Raji (cell line): ENCODE results near the gene TBC1D8.

ENCODE experiments used
- POLR2A ChIP-seq: IDR thresholded peaks from 2 replicates; pipeline ENCODE4 v1.6.1; 2011; ENCODE audit warnings: low read depth, low read length, control low read depth; ENCODE audit not compliant: insufficient read depth

TBC1D8 gene

DNA sequence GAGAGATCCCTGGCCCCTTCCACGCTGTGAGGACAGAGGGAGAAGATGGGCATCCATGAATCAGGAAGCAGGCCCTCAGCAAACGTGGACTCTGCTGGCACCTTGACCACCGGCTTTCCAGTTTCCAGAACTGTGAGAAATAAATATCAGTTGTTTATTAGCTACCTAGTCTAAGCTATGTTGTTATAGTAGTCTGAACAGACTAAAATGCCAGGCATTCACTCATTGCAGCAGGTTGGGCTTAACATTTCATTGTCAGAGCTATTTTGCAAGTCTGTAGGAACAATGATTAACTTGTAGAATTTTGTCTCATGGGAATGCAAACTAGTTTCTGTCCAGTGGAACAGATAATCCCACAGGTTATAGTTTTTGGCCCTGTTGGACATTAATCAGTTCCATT, 24.8 kb upstream of the TBC1D8 start:
- TF ChIP-seq POLR2A, result no peak

DNA sequence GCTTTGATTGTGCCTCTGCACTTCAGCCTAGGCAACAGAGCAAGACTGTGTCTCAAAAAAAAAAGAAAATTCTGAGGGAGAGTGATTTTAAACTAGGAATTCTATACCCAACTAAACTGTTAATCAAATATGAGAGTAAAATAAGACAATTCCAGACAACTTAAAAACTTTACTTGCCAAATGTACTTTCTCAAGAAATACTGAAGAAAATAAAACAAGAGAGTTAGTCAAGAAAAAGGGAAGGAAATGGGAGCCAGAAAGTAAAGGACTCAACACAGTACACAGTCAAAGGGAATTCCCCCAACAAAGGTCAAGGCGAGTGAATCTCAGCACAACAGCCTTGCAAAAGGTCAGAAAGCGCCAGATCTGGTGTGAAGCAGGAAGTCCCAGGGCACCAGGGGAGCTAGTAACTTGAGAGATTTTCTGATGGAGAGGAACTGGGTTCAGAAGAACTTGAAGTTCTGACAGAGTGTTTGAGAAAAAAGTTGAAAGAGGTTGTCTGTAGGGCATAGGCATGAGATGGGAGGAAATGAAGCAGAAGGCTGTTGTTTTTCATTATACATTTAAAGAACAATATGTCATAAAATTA, 22.6 kb upstream of the TBC1D8 start:
- no peak for TF ChIP-seq POLR2A

DNA sequence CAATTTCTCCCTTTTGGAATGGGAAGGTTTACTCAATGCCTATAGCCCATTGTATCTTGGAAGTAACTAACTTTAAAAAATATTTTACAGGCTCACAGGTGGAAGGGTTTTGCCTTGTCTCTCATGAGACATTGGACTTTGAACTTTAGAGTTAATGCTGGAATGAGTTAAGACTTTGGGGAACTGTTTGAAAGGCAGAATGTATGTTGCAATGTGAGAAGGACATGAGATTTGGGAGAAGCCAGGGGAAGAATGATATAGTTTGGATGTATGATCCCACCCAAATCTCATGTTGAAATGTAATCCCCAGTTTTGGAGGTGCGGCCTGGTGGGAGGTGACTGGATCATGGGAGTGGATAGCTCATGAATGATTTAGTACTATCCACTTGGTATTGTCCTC, 17.5 kb upstream of the TBC1D8 start:
- TF ChIP-seq POLR2A, result no peak

DNA sequence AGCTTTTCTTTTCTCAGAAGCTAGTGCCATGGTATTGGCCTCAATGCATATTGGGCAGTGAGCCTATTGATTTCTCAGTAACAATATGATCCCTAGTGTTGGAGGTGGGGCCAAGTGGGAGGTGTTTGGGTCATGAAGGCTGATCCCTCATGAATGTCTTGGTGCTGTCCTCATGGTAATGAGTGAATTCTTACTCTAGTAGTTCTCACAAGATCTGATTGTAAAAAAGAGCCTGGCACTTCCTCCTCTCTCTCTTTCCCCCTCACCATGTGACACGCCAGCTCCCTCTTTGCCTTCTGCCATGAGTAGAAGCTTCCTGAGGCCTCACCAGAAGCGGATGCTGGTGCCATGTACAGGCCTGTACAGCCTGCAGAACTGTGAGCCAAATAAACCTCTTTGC, 12.8 kb upstream of the TBC1D8 start:
- TF ChIP-seq POLR2A, result no peak

DNA sequence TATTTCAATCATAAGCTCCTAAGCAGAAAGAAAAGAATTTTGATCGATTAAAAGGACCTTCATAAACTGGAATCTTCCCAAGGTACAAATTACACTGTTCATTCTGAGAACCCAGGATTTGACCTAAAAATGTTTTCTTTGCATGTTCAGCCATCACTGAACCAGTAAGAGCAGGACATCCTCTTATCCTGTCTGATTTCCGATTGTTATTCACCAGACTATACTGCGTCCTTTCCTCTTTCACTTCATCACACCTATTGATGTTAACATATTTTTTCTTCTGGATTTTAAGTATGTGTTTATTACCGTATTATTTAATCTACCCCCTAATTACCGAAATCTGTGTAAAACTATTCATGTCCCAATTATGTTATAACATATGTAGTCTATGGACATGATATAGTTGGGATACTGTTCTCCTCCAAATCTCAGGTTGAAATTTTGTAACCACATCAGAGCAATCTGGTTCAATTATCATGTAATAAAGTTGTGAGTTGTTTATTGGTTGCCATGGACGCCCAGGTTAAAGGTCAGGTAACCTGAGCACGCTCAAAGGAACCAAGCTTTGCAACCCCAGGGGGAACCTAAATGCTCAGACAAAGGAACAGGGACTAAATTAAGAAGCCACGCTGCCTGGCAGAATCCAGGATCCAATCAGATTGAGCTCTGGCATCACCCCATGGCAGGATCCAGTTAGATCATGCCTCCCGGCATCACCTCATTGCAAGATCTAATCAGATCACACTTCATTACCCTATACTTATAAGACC, 11.6 kb upstream of the TBC1D8 start:
- no peak for TF ChIP-seq POLR2A

DNA sequence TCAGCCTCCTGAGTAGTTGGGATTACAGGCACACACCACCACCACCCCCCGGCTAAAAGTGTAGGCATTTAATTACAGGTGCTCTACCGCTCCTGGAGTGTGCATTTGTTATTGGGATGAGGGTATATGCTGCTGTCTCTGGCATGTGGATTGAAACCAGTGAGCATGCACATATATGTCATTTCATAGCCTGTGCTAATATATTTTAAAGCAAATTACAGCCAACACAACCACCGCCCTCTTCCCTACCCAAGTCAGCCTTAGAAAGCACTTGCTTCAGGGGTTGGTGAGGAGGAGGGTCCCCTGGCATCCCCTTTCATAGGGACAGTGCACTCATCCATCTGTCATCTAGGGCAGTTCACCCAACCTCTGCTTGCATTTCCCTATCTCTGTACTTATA, 10.5 kb upstream of the TBC1D8 start:
- no peak for TF ChIP-seq POLR2A

DNA sequence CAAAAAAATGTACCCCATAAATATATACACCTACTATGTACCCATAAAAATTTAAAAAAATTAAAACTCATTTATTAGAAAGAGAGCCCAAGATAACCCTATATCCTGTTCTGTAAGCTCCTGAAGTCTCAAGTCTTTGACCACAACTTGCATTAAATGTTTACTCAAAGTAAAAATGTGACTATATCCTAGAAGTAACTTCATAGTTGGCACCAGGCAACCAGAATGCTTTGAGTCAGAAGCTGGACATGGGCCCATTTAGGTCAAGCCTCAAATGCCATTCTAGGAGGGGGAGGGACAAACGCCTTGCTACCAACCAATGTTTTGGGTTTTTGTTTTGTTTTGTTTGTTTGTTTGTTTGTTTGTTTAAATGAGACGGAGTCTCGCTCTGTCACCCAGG, 9.3 kb upstream of the TBC1D8 start:
- TF ChIP-seq POLR2A, result no peak

DNA sequence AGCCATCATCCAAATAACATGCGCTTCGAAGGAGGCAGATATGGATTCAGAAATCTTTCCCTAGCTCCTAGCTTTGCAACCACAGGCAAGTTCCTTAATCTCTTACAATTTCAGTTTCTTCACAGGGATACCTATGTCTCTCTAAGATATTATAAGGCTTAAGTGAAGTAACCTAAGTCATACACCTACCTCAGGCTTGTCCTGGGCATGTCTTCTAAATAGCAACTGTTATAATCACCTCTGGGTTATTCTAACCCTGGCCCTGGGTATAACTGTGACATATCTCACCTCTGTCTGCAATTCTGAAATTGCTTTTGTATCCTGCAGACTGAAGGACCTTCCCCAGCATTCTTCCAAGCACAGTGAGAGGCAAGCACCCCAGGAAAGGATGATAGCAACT, 8.3 kb upstream of the TBC1D8 start:
- no peak for TF ChIP-seq POLR2A

DNA sequence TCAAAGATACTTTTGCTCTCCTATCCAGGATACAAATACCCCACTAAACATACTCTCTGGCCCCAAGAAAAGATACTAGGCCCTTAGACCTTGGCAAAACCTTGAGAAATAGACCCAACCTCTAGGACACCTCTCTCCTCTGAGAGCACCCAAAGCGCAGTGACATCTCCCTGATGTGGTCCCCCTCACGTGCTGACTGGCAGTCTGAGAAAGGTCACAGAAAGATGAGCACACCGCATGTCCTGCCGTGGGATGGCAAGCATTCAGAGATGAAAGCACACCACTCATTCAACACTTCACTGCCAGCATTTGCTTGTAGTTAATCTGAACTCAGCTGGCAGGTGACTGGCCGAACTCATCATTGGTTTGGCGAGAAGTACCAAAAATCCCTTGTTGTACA, 6.1 kb upstream of the TBC1D8 start:
- no peak for TF ChIP-seq POLR2A

DNA sequence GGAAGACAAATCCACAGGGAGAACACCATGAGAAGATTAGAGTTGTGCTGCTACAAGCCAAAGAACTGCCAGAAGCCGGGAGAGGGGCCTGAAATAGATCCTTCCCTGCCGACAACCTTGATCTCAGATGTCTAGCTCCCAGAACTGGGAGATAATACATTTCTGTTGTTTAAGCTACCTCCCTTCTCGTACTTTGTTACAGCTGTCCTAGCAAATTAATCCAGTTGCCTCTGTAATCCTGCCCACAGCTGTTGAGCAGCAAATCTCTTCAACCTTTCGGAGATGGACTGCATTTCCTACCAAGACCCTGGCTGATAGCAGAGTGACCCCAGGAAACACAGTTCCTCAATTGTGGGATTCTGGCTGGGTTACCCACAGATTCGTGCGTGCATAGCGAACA, 2.6 kb upstream of the TBC1D8 start:
- no peak for TF ChIP-seq POLR2A

DNA sequence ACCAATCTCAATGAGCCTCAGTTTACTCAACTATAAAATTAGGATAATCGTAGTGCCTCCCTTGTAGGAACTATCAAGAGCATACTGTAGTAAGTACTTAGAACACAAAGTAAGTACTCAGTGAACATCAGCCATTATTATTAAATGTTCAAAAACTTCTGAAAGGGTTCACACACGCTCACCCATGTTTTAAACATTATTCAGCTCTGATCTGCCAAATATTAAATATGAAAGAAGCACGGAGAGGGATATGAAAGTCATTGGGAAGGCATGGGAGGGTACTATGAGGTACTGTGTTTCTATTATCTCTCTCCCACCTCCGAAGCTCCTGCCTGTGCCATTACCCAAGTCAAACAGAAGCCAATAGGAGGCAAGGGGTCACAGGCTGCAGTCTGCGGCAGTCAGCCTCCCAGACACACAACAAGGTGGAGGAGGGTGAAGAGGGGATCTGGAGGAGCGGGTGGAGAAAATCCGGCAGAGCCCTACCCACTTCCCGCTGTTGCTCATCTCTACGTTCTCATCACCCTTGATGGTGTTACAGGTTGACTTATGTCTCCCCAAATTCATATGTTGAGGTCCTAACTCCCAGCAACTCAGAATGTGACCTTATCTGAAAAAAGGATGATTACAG, 2.0 kb upstream of the TBC1D8 start:
- TF ChIP-seq POLR2A, result no peak

DNA sequence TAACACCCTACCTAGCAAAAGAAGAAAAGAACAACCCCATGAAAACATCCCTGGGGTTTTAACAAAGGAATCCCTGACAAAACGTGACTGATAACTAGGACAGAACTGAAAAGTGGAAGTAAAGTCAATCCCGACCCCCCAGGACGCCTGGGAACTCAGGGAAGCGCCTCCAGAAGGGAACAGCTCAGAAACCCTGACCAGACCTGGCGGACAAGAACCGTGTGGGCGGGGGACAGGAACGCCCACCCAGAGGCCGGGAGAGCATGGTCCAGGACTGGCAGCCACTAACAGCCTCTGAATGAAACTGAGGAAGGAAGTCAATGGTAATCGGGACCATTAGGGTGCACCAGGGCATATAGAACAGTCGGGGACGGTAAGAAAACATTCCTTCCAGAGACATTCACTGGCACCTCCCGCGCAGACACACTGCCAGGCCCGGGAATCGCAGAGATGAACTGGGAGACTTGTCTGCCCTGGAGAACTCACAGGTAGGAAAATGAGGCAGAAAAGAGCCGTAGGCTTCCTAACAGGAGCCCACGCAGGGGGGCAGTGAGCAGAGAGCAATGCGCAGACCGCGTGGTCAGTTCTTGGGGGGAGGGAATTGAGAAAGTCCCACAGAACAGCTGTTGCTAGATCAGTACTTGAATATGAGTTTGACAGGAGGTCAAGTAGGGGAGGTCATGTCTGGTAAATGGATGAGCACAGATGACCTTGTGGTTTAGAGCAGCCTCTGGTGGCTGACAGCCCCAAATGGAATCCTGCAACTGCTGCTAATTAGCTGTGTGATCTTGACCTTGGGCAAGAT, 1.3 kb upstream of the TBC1D8 start:
- no peak for TF ChIP-seq POLR2A

DNA sequence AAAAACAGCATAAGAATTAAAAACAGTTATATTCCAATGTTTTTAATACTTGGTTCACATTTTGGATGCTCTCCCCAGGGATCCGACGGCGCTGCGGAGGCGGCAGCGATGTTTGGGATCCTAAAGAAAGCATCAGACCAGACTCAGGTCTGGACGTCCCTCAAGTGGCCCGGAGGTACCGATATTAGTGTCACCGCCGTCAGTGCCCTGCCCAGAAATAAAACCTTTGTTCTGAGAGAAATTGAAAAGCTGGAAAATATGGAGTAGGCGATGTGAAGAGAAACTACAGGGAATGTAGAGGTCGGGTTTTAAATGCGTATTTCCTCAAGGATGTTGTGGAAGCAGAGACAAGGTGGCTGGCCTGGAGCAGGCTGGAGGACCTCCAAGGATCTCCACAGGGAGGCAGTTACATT, 683 bp upstream of the TBC1D8 start:
- TF ChIP-seq POLR2A, result no peak

DNA sequence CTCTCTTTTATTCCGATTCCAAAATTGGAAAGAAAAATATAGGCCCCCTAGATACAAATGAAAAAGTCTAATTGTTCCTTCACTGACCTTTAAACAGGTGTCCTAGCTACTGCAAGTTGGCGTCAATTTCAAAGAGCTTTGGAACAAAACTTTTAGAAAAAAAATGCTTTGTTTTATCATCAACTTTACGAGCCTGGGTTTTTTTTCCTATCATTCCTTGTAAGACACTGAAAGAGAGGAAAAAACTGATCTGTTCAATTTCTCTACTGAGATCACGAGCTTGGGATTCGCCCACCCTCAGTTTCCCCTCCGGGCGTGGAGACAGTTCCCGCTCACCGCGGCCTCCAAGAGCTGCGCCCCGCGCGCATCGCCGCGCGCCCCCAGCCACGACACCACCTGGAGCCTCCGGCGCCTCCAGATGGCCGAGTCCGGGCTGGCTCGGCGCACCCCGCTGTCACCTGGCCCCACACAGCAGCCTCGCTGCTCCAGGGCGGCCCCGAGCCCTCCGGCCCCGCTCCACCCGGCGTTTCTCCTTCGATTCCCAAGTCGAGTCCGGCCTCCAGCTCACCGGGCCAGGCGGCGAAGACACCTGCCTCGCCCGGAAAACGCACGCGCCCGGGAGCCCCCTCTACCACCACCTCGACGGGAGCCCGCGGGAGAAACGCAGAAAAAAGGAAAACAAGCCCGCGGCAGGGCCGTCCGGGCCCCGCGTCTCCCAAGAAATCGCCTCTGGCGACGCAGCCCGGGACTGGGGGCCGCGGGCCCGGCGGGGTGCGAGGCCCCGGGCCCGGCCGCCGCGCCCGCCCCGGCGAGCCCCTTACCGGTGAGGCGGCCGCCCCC, 656 bp downstream of the TBC1D8 start:
- TF ChIP-seq POLR2A, result no peak
